Stimulated activated CD8-positive, alpha-beta memory T cell treated with anti-CD3 and anti-CD28 coated beads, Interleukin-2, amount 100 ng/mL, for 1 hour (primary cell): ENCODE results near the gene MAP6.

Source experiments
- DNase-seq, 2 donors: peaks; one replicate each; pipeline ENCODE4 v3.0.0-alpha.2; 2020; ENCODE audit warnings: low read depth in 2 of 2

The MAP6 gene

GRCh38 chr11:75568616-75569219, 100.1 kb downstream of the MAP6 start:
- no peak for DNase-seq

GRCh38 chr11:75567971-75568370, 100.9 kb downstream of the MAP6 start:
- DNase-seq = no peak

DNA sequence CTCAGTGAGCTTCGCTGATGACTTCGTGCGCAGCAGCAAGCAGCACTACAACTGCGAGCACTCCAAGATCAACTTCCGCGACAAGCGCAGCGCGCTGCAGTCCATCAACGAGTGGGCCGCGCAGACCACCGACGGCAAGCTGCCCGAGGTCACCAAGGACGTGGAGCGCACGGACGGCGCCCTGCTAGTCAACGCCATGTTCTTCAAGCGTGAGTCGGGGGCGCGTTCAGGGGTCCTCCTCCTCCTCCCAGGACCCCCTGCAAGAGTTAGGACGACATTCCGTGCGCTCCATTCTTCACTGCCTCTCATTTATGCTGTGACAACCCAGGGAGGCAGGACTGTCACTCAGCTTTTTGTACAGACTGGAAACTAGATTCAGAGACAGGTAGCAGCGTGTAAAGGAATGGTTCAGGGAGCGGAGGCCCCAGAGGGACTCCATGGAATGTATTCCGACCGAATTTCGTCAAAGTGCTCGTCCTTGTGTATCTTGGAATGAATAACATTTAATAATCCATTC, 102.0 kb downstream of the MAP6 start:
- no peak for DNase-seq

DNA sequence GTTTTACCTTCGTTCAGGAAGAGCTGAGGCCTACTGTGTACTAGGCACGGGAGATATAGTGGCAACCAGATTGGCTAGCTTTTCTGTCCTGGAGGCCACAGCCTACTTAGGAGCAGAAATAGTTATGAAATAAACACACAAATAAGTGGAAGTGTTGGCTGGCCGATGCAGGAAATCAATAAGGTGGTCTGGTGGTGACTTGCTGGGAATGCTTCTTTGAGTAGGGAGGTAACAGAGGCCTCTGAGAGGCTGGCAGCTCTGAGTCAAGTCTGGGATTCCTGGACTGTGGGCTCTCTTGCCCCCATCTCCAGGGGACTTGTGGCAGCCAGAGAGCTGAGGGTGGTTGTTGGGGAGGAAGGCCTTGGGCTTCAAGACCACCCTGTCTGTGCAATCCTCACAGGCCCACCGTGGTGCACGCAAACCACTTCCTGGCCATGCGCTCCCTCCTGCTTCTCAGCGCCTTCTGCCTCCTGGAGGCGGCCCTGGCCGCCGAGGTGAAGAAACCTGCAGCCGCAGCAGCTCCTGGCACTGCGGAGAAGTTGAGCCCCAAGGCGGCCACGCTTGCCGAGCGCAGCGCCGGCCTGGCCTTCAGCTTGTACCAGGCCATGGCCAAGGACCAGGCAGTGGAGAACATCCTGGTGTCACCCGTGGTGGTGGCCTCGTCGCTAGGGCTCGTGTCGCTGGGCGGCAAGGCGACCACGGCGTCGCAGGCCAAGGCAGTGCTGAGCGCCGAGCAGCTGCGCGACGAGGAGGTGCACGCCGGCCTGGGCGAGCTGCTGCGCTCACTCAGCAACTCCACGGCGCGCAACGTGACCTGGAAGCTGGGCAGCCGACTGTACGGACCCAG, 102.7 kb downstream of the MAP6 start:
- no peak for DNase-seq

DNA sequence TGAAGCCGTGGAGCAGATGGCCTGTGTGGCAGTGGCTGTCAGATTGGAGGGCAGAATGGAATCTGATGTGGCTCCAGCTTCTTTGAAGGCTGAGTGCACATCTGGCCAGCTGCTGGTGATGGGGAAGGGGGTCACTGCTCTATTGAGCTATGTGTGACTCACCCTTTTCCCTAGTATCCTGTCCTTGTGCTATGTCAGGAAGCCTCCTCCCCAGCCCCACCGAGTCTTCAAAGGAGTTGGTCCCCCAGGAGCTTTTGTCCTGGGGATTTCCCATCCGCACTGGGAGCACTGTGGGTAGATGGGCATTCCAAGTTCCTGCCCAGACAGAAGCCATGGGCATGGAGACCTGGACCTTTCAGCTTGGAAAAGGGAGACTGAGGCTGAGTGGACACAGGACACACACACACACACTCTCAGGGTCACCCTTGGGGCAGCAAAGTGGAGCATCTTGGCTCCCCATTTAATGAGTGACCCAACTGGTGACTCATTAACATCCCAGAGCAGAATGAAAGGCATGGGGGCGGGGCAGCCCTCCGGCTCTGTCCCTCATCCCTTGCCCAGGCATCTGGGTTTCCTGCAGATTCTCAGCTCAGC, 103.5 kb downstream of the MAP6 start:
- DNase-seq = no peak

GRCh38 chr11:75563978-75564552, 104.8 kb downstream of the MAP6 start:
- DNase-seq = no peak

DNA sequence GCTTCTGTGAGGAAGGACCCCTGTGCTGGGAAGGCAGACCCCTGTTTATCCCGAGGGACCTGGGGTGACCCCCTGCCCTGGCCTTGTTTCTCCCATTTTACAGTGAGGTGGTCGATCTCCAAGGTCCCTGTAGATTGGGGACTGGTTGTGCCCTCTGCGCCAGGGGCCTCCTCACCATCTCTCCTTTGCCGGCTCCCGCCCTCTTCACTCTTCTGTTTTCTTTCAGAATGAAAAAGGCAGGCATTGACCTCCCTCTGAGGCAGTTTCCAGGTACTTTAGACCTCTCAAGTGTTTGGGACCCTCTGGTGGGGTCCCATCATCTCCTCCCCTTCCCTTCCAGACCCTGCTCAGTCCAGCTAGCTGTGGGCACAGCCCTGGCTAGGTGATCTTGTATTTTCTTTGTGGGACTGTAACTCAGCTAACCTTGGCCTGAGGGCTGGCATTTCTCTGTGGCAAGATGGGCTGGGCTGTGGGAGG, 105.3 kb downstream of the MAP6 start:
- no peak for DNase-seq

DNA sequence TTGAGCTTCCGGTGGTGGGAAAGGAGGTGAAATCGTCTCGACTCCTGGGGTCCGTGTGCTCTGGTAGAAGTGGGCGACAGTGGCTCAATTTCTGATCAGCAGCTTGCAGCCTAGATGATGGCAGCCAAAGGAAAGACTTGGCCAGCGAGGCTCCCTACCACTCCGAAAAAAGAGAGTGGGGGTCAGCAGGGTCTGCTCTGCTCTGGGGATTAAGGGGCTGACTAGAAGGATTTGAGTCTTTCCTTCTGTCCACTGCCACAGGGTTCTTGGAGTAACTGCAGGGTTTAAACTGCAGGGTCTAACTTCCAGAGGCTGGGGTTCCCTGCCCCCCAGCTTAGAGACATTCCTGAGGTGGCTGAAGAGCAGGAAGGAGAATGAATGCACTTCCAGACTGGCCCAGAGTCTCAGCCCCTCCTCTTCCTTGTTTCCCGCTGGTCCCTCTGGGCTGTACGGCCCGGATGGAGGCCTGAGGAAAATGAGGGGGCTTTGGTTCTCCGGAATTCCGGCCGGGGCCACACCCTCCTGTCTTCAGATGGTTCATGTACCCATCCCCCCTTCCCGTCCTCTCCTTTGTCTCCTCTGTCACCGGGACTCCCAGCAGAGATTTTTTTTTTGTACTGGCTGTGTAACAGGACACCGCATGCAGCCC, 105.9 kb downstream of the MAP6 start:
- no peak for DNase-seq

GRCh38 chr11:75562048-75562835, 106.6 kb downstream of the MAP6 start, which contains the start of gene SERPINH1:
Gene SERPINH1, plus strand, starts transcription at chr11:75562253. Its CDS starts 4,097 bp downstream, at chr11:75566350.
- DNase-seq = peak in 1 of 2 donors; percentile 17

- no peak for DNase-seq
Observed at GRCh38 chr11:75561426-75562047, 107.3 kb downstream of the MAP6 start.

GRCh38 chr11:75560644-75561043, 108.2 kb downstream of the MAP6 start:
- DNase-seq = no peak

DNA sequence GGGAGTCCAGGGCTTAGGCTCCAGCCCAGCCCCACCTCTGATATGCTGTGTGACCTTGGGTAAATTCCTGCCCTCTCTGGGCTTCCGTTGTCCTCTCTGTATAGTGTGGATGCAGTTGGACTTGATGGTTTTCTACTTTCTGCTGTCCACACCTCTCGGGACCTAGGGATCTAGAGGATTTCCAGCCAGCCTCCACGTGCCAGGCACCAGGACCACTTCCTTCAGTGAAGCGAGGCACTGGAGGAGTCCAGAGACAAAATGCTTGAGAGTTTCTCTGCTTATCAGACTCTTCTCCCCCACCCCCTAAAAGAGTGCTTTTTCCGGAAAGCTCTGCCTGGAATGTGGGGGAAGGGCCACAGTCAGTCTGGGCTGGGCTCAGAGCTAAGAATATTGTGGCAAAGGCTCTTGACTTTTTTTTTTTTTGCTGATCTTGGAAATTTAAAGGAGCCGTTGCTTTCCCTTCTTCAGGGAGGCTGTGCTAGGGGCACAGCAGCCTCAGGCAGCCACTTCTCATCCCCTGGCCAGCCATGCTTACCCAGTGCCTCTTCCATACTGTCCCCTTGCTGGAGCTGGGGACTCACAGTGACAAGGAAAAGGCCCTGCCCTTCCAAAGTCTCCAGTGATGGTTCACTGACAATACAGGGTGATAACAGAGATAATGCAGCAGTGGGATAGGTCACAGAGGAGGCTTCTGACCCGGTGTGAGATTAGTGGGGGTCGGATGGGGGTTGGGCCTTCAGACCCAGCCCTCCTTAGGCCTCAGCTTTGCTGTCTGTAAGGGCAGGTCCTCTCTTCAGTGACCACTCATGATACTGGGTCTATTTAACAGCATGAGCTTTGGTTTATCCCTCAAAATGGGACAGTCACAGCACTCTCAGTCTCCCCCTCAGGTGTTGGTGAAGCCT, 109.6 kb downstream of the MAP6 start:
- no peak for DNase-seq

DNA sequence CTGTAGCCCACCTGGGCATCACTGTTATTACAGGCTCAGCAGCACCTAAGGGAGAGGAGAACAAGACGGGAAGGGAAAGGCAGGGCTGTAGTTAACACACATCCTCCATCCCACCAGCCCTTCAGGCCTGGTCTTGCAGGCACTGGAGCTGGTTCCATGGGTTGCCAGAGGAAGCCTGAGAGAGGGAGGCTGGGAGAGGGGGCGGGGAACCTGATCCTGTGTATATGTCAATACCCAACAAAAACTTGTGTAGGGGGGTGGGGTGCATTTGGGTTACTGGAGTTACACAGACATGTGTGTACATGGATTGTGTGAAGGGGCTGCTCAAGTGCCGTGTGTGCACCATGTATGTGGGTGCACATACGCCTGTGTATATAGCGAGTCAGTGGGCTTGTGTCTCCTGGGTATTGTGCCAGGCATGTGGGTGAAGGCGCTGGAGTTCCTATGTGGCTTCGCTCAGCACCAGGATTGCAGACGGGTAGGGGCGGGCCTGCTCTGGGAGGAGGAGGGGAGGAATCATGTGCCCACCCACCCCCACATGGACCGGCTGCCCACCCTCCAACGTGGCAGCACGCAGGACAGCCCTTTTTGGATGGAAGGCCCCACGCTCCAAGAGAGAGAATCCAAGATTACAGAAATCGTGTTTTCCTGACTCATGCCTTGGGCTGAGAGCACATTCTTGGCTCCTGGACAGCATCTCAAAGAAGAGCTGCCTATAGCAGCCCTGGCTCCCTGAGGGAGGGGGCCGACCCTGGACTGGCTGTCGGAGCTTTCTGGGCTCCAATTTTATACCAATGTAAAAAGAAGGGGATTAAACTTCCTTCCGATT, 111.0 kb downstream of the MAP6 start:
- no peak for DNase-seq

DNA sequence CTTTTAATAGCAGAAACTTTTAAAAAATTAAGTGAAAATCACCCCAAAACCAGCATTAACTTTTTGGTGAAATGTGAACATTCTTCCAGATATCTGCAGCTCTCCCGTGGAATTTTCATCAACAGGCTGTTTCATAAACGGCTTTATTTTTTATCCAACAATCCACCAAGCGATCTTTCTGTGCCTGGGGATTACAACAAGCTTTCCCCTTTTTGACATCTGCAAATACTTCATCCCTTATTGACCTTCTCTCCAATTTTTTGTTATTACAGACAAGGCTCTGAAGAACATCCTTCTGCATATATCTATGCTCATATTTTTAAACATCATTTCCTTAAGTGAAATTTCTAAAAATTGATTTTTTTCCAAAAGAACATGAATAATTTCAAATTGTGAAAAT, 112.6 kb downstream of the MAP6 start:
- no peak for DNase-seq

DNA sequence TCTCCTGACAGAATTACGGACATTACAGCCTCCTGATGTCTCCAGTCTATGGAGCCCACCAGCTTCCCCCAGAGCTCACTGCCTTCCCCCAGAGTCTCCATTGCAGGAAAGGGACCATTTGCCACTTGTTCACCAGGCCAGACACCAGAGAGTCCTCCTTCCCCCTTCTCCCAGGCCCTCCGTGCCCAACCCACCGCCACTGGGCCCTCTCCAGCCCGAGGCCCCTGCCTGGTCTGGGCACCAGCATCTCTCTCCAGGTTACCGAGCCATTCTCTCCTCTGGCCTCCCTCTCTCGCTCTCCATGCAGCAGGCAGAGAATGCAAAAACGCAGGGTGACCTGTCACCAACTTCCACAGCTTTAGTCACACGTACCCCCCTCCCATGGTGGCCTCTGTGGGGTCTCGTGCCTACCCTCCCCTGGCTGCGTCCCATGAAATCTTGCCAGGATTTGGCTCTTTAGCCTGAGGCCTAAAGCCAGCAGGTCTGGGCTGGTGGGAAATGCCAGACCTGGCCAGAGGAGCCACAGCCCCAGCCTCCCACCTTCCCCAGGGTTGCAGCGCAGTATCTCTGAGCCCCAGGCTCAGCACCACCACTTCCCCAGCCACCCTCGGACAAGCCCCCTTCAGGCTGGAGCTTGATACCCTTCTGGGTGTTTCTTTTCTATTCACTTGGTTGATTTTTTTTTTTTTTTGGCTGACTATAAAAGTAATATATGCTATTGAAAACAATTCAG, 113.6 kb downstream of the MAP6 start:
- no peak for DNase-seq

GRCh38 chr11:75554258-75555022, 114.4 kb downstream of the MAP6 start:
- DNase-seq = no peak

DNA sequence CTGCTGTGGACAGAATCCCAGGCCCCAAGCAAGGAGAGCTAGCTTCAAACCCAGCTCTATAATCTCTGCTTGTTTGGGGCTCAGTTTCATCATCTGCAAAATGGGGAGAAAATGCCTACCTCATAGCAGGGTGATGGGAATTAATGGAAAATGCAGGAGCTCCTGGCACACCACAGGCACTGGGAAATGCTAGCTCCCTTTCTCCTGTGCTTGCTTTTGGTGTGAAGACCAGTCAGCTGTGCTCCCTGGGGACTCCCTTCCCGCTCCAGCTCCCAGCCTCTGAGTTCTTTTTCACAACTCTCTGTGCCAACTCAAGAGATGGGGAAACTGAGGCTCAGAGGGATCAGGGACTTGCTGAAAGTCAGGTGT, 115.0 kb downstream of the MAP6 start:
- no peak for DNase-seq
